Endothelial cell of umbilical vein (primary cell): ENCODE measurements around the gene PLA2G2D. TPM values are rescaled to one million over a fixed set of nuclear protein-coding genes. Genes with fewer than 3 reads are reported as not detected.

ENCODE experiments used
- BruUV-seq: library from RNA; stranded (reverse); fragments of 400-500 nt; replicated peaks from 2 replicates; lab custom pipeline; 2021; lab: Mats Ljungman, UMichigan
- CTCF ChIA-PET: fragments of 300-600, 350-600 bp; sonication (Branson Sonifier 250); formaldehyde crosslinking; loops from one replicate; lab custom pipeline; 2021; ENCODE audit warnings: antibody characterized with exemption, inconsistent platforms; lab: Charles Lee
- POLR2A ChIA-PET: fragments of 300-600, 350-600 bp; sonication (Branson Sonifier 250); formaldehyde crosslinking; loops from one replicate; lab custom pipeline; 2021; ENCODE audit warnings: antibody characterized with exemption, inconsistent platforms; lab: Charles Lee
- DNase-seq: peaks from one replicate; pipeline ENCODE4 v3.0.0-alpha.2; 2011; ENCODE audit warnings: low read depth, low spot score
- FAIRE-seq: peaks from 2 replicates; lab custom pipeline; 2011; peaks lifted over from hg19 to GRCh38; lab: Jason Lieb, UNC
- H2AFZ ChIP-seq: 2 replicates; pipeline ENCODE4 v1.6.0; 2012; ENCODE audit warnings: low read depth, low read length, control low read depth, inconsistent platforms
- H3K27ac ChIP-seq: 2 replicates; pipeline ENCODE4 v1.5.1; 2011; ENCODE audit warnings: low read depth, mild to moderate bottlenecking, control low read depth, low read length, moderate library complexity; ENCODE audit not compliant: insufficient read depth
- H3K27me3 ChIP-seq, 2 experiments: 2 replicates each; pipeline versions ENCODE4 v1.6.0 to v1.6.1; 2011; ENCODE audit warnings: low read length in 2 of 2, mixed read lengths in 1 of 2; ENCODE audit not compliant: control insufficient read depth in 2 of 2, insufficient read depth in 2 of 2
- H3K36me3 ChIP-seq, 2 experiments: 2 replicates in 1 of 2; 3 replicates in 1 of 2; pipeline ENCODE4 v1.5.1; 2011; ENCODE audit warnings: low read length in 2 of 2, mild to moderate bottlenecking in 1 of 2, moderate library complexity in 1 of 2; ENCODE audit not compliant: control insufficient read depth in 2 of 2, insufficient read depth in 2 of 2; ENCODE audit errors: extremely low read depth in 1 of 2
- H3K4me1 ChIP-seq: 3 replicates; pipeline ENCODE4 v1.5.1; 2011; ENCODE audit warnings: mild to moderate bottlenecking, low read length; ENCODE audit not compliant: control insufficient read depth, insufficient read depth; ENCODE audit errors: extremely low read depth
- H3K4me2 ChIP-seq: 2 replicates; pipeline ENCODE4 v1.6.1; 2011; ENCODE audit warnings: low read length, control low read depth, mixed read lengths; ENCODE audit not compliant: insufficient read depth
- H3K4me3 ChIP-seq, 3 experiments: fragments of 200-600 bp in 1 of 3; sonication (generic), shearing (Covaris generic) in 1 of 3; replicated peaks in 1 of 3; 2 replicates each; pipeline ENCODE4 v1.5.1; 2011 to 2016; ENCODE audit warnings: control low read depth in 3 of 3, low read length in 3 of 3, mild to moderate bottlenecking in 2 of 3, inconsistent platforms in 1 of 3, low read depth in 1 of 3, moderate library complexity in 1 of 3; ENCODE audit not compliant: insufficient read depth in 1 of 3
- H3K79me2 ChIP-seq: 2 replicates; pipeline ENCODE4 v1.6.0; 2012; ENCODE audit warnings: low read length, inconsistent platforms; ENCODE audit not compliant: control insufficient read depth, insufficient read depth
- H3K9ac ChIP-seq: replicated peaks from 2 replicates; pipeline ENCODE3; 2011; ENCODE audit warnings: low read length, control low read depth; ENCODE audit not compliant: insufficient read depth; ENCODE audit errors: extremely low read depth
- H3K9me1 ChIP-seq: replicated peaks from 3 replicates; pipeline ENCODE4 v1.6.0; 2011; ENCODE audit warnings: mild to moderate bottlenecking, low read length; ENCODE audit not compliant: control insufficient read depth, insufficient read depth; ENCODE audit errors: extremely low read depth
- H3K9me3 ChIP-seq: replicated peaks from 2 replicates; pipeline ENCODE4 v1.5.1; 2012; ENCODE audit warnings: low read length, inconsistent platforms; ENCODE audit not compliant: control insufficient read depth, insufficient read depth
- H4K20me1 ChIP-seq: replicated peaks from 2 replicates; pipeline ENCODE3; 2011; ENCODE audit warnings: mild to moderate bottlenecking, low read length; ENCODE audit not compliant: control insufficient read depth, insufficient read depth; ENCODE audit errors: extremely low read depth
- CTCF ChIP-seq, 2 donors: IDR thresholded peaks; 1 replicate in 1 of 2; 2 replicates in 1 of 2; pipeline ENCODE4 v1.5.1; 2011; ENCODE audit warnings: low read length in 2 of 2, mild to moderate bottlenecking in 2 of 2, moderate library complexity in 2 of 2, control low read depth in 1 of 2, inconsistent platforms in 1 of 2, low read depth in 1 of 2; ENCODE audit not compliant: insufficient read depth in 1 of 2; ENCODE audit errors: extremely low read depth in 1 of 2
- EZH2 ChIP-seq: IDR thresholded peaks from 2 replicates; pipeline ENCODE4 v1.6.1; 2012; ENCODE audit warnings: borderline replicate concordance, low read depth, mild to moderate bottlenecking, moderate library complexity, low read length, inconsistent platforms; ENCODE audit not compliant: severe bottlenecking
- FOS ChIP-seq: IDR thresholded peaks from 2 replicates; pipeline ENCODE4 v1.6.1; 2011; ENCODE audit warnings: mild to moderate bottlenecking, low read length, moderate library complexity, borderline replicate concordance; ENCODE audit not compliant: insufficient read depth
- GATA2 ChIP-seq: IDR thresholded peaks from 2 replicates; pipeline ENCODE4 v1.7.0; 2011; ENCODE audit warnings: low read depth, mild to moderate bottlenecking, moderate library complexity, mixed read lengths, low read length; ENCODE audit not compliant: insufficient read length, insufficient read depth
- JUN ChIP-seq: IDR thresholded peaks from 2 replicates; pipeline ENCODE4 v1.6.1; 2011; ENCODE audit warnings: borderline replicate concordance, low read depth; ENCODE audit not compliant: insufficient read length, insufficient read depth
- MYC ChIP-seq: IDR thresholded peaks from one replicate; pipeline ENCODE4 v1.6.1; 2011; ENCODE audit warnings: mild to moderate bottlenecking, low read depth, low read length
- POLR2A ChIP-seq: IDR thresholded peaks from 2 replicates; pipeline ENCODE4 v1.6.1; 2012; ENCODE audit warnings: low read depth, mild to moderate bottlenecking, control low read depth, low read length
- POLR2AphosphoS5 ChIP-seq: IDR thresholded peaks from 2 replicates; pipeline ENCODE4 v1.6.1; 2012; ENCODE audit warnings: low read depth, mild to moderate bottlenecking, control low read depth, low read length, moderate library complexity; ENCODE audit not compliant: insufficient read depth
- dilution Hi-C: fragments of 300-500 bp; cut with MboI; formaldehyde crosslinking; loops from one replicate; pipeline ENCODE4 v1.15.0; 2019; ENCODE audit warnings: low sequenced_read_pairs; ENCODE audit not compliant: extremely low pct_ligation_motif_present
- intact Hi-C: fragments of 100-400 bp; cut with micrococcal nuclease; formaldehyde crosslinking; loops from one replicate; pipeline ENCODE4 v1.10.0; 2022
- polyA plus RNA-seq, 4 experiments: library from polyadenylated mRNA; depleted of rRNA in 3 of 4; stranded (reverse) in 3 of 4; unstranded in 1 of 4; fragments of >200 nt; gene quantifications; 2 replicates each; pipeline versions ENCODE4 v1.2.1 to v1.2.3, GENCODE V29; 2011 to 2012; ENCODE audit warnings: missing spikeins in 1 of 4
- total RNA-seq: library from RNA; stranded (reverse); gene quantifications from 2 replicates; pipeline ENCODE4 v1.2.3, GENCODE V29; 2021
- TF ChIP-seq, protein P1 (sequence below): IDR thresholded peaks from 2 replicates; pipeline ENCODE4 v1.6.1; 2011; ENCODE audit not compliant: insufficient read depth, insufficient read length

PLA2G2D gene
- total and polyA plus RNA-seq, 2 donors (not counting 3 experiments of a cell fraction or from before 2014, with no cell fraction given), result not detected

DNA sequence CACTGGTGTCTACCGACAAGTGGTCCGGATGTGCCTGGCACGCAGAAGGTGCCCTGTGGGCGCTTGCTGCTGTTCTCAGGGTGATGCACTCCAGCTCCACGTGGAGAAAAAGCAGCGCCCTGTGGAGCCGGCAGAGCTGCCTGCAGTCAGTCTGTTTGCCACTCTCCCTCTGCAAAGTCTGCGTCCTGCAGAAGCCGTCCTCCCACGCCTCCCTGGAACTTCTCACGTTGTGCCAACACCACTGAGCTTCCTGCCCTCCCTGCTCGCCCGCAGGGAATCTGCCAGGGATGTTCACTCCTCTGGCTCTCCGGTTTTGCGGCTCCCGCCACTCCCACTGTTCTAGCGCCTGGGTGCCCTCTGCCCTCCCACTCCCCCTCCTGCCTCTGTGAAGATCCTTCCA lies 46.7 kb upstream of the PLA2G2D start:
- DNase-seq (no peak), FAIRE-seq (no peak)
- ChIA-PET POLR2A (no interaction called here), CTCF (interaction anchor here (0.5 to 7.6 kb wide), 13 partner anchors 9 to 355 kb away, joined by 3 to 65 read pairs (median 5); no protein-coding TSS in a partner anchor)
- H4K20me1 ChIP-seq, result no peaks in the 10 kb centered on the region
- H3K9me1 ChIP-seq, result no peaks in the 10 kb centered on the region
- intact Hi-C loops, result no loop called here
- no peak overlapping the region for H3K9ac ChIP-seq
- BruUV-seq, result no TSS peak
- H2AFZ ChIP-seq, result no peak overlapping the region
- dilution Hi-C loops, result no loop called here
- H3K4me2 ChIP-seq, result no peak overlapping the region
- no peaks in the 10 kb centered on the region for H3K27me3 ChIP-seq
- no peaks in the 10 kb centered on the region for H3K4me1 ChIP-seq
- no peak overlapping the region for H3K4me3 ChIP-seq
- no peak overlapping the region for H3K27ac ChIP-seq
- TF ChIP-seq MYC (no peak), POLR2AphosphoS5 (no peak), JUN (no peak), FOS (no peak), GATA2 (no peak), EZH2 (no peak), CTCF (IDR thresholded peaks at IDR 0.05; ENCODE audit: extremely low read depth in 1 of 2, insufficient read depth in 1 of 2, low read depth in 1 of 2, low read length in 2 of 2) (no peak), POLR2A (no peak)
- TF ChIP-seq, protein P1, sequence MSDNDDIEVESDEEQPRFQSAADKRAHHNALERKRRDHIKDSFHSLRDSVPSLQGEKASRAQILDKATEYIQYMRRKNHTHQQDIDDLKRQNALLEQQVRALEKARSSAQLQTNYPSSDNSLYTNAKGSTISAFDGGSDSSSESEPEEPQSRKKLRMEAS, result no peak
- no peaks in the 10 kb centered on the region for H3K36me3 ChIP-seq
- H3K9me3 ChIP-seq, result no peaks in the 10 kb centered on the region
- H3K79me2 ChIP-seq, result no peaks in the 10 kb centered on the region
